CD4-positive, alpha-beta T cell treated with Interleukin-6 at 100 ng/mL for 8 hours (primary cell): ENCODE data around the gene LMF1.

Experiments used
- DNase-seq: peaks from one replicate; pipeline ENCODE4 v3.0.0-alpha.2; 2020; ENCODE audit warnings: mixed read lengths, low spot score

The LMF1 gene

GRCh38 chr16:1002399-1003166 lies 31.8 kb upstream of the LMF1 start:
- peak; percentile 66 for DNase-seq

GRCh38 chr16:1001096-1001495 lies 30.3 kb upstream of the LMF1 start:
- DNase-seq = no peak

- DNase-seq = no peak
Observed at GRCh38 chr16:1000608-1001007, 29.8 kb upstream of the LMF1 start.

- no peak for DNase-seq
Observed at GRCh38 chr16:999677-1000076, 28.9 kb upstream of the LMF1 start.

GRCh38 chr16:998615-999014 lies 27.8 kb upstream of the LMF1 start:
- no peak for DNase-seq

- DNase-seq = no peak
Observed at GRCh38 chr16:998211-998610, 27.4 kb upstream of the LMF1 start.

- peak; percentile 68 for DNase-seq
Observed at GRCh38 chr16:997440-998051, 26.8 kb upstream of the LMF1 start.

GRCh38 chr16:996681-997080 lies 25.9 kb upstream of the LMF1 start:
- DNase-seq = peak; percentile 48

- DNase-seq = no peak
Observed at GRCh38 chr16:995783-996182, 25.0 kb upstream of the LMF1 start.

- no peak for DNase-seq
Observed at GRCh38 chr16:995087-995486, 24.3 kb upstream of the LMF1 start.

GRCh38 chr16:993731-994130 lies 22.9 kb upstream of the LMF1 start:
- DNase-seq = no peak

- no peak for DNase-seq
Observed at GRCh38 chr16:991773-992172, 21.0 kb upstream of the LMF1 start.

- no peak for DNase-seq
Observed at GRCh38 chr16:991345-991744, 20.6 kb upstream of the LMF1 start.

- no peak for DNase-seq
Observed at GRCh38 chr16:990516-991291, 19.9 kb upstream of the LMF1 start.

- DNase-seq = no peak
Observed at GRCh38 chr16:989354-989814, 18.6 kb upstream of the LMF1 start.

GRCh38 chr16:988471-989353 lies 17.9 kb upstream of the LMF1 start:
- no peak for DNase-seq

- no peak for DNase-seq
Observed at GRCh38 chr16:987906-988305, 17.1 kb upstream of the LMF1 start.

- DNase-seq = no peak
Observed at GRCh38 chr16:986925-987582, 16.3 kb upstream of the LMF1 start.

GRCh38 chr16:986411-986810 lies 15.6 kb upstream of the LMF1 start:
- DNase-seq = no peak

GRCh38 chr16:985646-986400 lies 15.0 kb upstream of the LMF1 start:
- DNase-seq = no peak
